Left lung (tissue), 10 donors: ENCODE measurements around the gene TIMD4. TPM values are rescaled to one million over a fixed set of nuclear protein-coding genes. Genes with fewer than 3 reads are reported as not detected.

Source experiments
- ATAC-seq: fragments of 200-7000 bp; cut with Tn5 transposase; one replicate; pipeline ENCODE4 v1.9.1; 2020; ENCODE audit warnings: moderate library complexity
- DNase-seq, 4 donors: peaks; one replicate each; pipeline ENCODE4 v3.0.0-alpha.2; 2013 to 2020
- H3K27ac ChIP-seq, 2 donors: fragments of 200-600 bp; sonication (generic) in 1 of 2; one replicate each; pipeline versions ENCODE4 v1.5.0 to v1.8.0; 2020 to 2021
- H3K27me3 ChIP-seq, 2 donors: fragments of 200-600 bp; sonication (generic) in 1 of 2; one replicate each; pipeline versions ENCODE4 v1.5.0 to v1.8.0; 2020 to 2021
- H3K36me3 ChIP-seq, 2 donors: fragments of 200-600 bp; sonication (generic) in 1 of 2; one replicate each; pipeline versions ENCODE4 v1.5.0 to v1.8.0; 2020 to 2021
- H3K4me1 ChIP-seq, 2 donors: fragments of 200-600 bp; one replicate each; pipeline ENCODE4 v1.8.0; 2021
- H3K4me3 ChIP-seq, 2 donors: fragments of 200-600 bp; sonication (generic) in 1 of 2; one replicate each; pipeline versions ENCODE4 v1.5.0 to v1.8.0; 2020 to 2021; ENCODE audit warnings: mild to moderate bottlenecking in 1 of 2
- H3K9me3 ChIP-seq, 2 donors: fragments of 200-600 bp; sonication (generic) in 1 of 2; one replicate each; pipeline versions ENCODE4 v1.5.0 to v1.8.0; 2020 to 2021
- CTCF ChIP-seq, 2 donors: fragments of 200-600 bp; sonication (generic) in 1 of 2; IDR thresholded peaks; one replicate each; pipeline versions ENCODE4 v1.5.0 to v1.8.0; 2021; ENCODE audit warnings: antibody characterized with exemption in 2 of 2
- intact Hi-C, 2 donors: fragments of 100-400 bp; cut with DNase I; formaldehyde crosslinking; loops; one replicate each; pipeline versions ENCODE4 v1.11.2 to v1.14.2; 2022
- polyA plus RNA-seq, 6 donors: library from polyadenylated mRNA; unstranded; fragments of 120-200 nt; gene quantifications; one replicate each; pipeline ENCODE4 v1.2.1, GENCODE V29; 2013; ENCODE audit not compliant: insufficient read length in 6 of 6
- total RNA-seq, 2 donors: library from RNA; stranded (reverse); fragmentation: NEBNext Ultra II Directional; extraction: Animal tissue kit (Norgen Biotek cat#: 25700); gene quantifications; one replicate each; pipeline ENCODE4 v1.2.1, GENCODE V29; 2021
- donor health status: DM: no; HTN: yes; CAD: no.
- donor health status: DM: no; HTN: no; CAD: no.

The TIMD4 gene
- total and polyA plus RNA-seq, 8 donors, result 0.25 to 1.2 (median 0.55) TPM; not detected in 2

DNA sequence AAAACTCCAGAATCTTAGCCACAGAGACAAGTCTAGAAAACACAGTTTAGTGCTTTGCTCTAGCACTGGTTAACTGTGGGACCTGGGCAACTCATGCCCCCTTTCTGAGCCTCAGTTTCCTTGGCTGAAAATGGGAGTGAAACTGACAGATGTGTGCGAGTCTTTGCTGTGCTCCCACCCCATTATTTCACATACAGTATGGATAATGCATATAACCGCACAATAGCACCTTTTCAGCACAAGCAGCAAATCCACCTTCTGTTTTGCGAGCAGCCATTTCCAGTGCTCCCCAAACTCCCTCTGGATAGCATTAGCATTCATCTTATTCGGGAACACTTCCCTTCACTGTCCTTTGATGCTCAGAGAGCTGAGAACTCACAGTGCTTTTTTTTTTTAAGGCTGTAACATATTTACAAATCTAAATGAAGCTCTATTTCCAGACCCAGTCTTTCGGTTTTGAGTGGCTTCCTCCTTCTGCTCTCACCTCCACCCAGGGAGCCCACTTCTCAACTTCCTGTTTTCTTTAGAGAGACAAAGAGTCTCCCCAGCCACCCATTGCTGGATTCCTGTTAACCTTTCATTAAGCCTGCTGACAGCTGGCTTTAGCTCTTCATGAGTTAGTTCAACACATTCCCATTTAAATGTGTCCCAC lies 49.2 kb downstream of the TIMD4 start:
- ATAC-seq, result no peak
- DNase-seq, result no peak
- intact Hi-C loops, result no loop called here
- H3K27me3 ChIP-seq, result no peaks in the 10 kb centered on the region
- H3K27ac ChIP-seq, result no peak overlapping the region
- no peaks in the 10 kb centered on the region for H3K9me3 ChIP-seq
- H3K4me3 ChIP-seq, result no peak overlapping the region
- no peaks in the 10 kb centered on the region for H3K4me1 ChIP-seq
- no peaks in the 10 kb centered on the region for H3K36me3 ChIP-seq
- TF ChIP-seq CTCF (IDR thresholded peaks at IDR 0.05), result no peak

DNA sequence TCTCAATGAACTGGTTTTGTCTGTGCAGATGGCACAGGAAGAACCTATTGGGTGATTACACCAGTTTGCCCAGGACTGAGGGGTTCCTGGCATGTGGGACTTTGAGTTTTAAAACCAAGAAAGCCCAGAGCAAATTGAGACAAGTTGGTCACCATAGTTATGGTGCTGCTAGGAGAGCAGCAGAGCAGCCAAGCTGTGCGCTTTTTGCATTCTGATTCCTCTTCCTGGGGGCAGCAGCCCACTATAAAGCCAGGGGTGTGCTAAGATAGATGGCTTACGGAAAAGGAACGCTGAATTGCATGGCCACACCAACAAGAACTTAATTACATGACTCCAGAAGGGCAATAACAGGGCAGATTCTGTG lies 49.7 kb downstream of the TIMD4 start:
- no peak for TF ChIP-seq CTCF (IDR thresholded peaks at IDR 0.05)
- H3K4me3 ChIP-seq, result no peak overlapping the region
- H3K27me3 ChIP-seq, result no peaks in the 10 kb centered on the region
- H3K4me1 ChIP-seq, result no peaks in the 10 kb centered on the region
- H3K9me3 ChIP-seq, result no peaks in the 10 kb centered on the region
- intact Hi-C loops, result no loop called here
- H3K36me3 ChIP-seq, result no peaks in the 10 kb centered on the region
- DNase-seq, result no peak
- no peak overlapping the region for H3K27ac ChIP-seq
- ATAC-seq, result no peak

GRCh38 chr5:156912869-156913268 lies 50.2 kb downstream of the TIMD4 start:
- H3K9me3 ChIP-seq, result no peaks in the 10 kb centered on the region
- intact Hi-C loops, result no loop called here
- no peak for DNase-seq

DNA sequence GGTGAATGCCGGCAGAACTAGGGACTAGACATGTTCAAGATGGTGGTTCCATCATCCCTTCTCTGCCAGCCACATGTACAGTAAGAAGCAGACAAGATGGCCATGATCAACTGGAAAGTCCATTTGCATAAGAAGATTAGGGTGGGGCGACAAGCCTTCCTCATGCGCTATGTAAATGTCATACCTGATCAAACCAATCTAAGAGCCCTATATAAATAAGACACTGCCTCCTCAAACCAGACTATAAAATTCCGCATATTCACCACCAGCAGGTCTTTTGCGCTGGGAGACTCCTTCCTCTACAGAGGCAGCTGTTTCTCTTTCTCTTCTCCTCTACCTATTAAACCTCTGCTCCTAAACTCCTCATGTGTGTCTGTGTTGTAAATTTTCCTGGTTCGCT lies 53.8 kb downstream of the TIMD4 start:
- no peak for TF ChIP-seq CTCF (IDR thresholded peaks at IDR 0.05)
- no peaks in the 10 kb centered on the region for H3K9me3 ChIP-seq
- H3K4me1 ChIP-seq, result no peaks in the 10 kb centered on the region
- no peaks in the 10 kb centered on the region for H3K27me3 ChIP-seq
- intact Hi-C loops, result no loop called here
- ATAC-seq (no peak), DNase-seq (no peak)
- H3K4me3 ChIP-seq, result no peak overlapping the region
- H3K27ac ChIP-seq, result no peak overlapping the region
- no peaks in the 10 kb centered on the region for H3K36me3 ChIP-seq

More at GRCh38 chr5:156912869-156913268, 50.2 kb downstream of the TIMD4 start:
- Histone ChIP-seq H3K4me1 (no peaks in the 10 kb centered on the region), H3K27ac (no peak overlapping the region), H3K36me3 (no peaks in the 10 kb centered on the region), H3K4me3 (no peak overlapping the region), H3K27me3 (no peaks in the 10 kb centered on the region)
- ATAC-seq, result no peak
- no peak for TF ChIP-seq CTCF (IDR thresholded peaks at IDR 0.05)

- TF ChIP-seq CTCF (IDR thresholded peaks at IDR 0.05), result no peak
- Histone ChIP-seq H3K9me3 (no peaks in the 10 kb centered on the region), H3K36me3 (no peaks in the 10 kb centered on the region), H3K4me3 (no peak overlapping the region), H3K27ac (no peak overlapping the region), H3K4me1 (no peaks in the 10 kb centered on the region), H3K27me3 (no peaks in the 10 kb centered on the region)
- ATAC-seq (no peak), DNase-seq (no peak)
- intact Hi-C loops, result no loop called here
These were observed 55.4 kb downstream of the TIMD4 start for GRCh38 chr5:156907667-156908066.
